Omental fat pad (tissue), 4 donors: ENCODE measurements around the gene PITPNM1. TPM values are rescaled to one million over a fixed set of nuclear protein-coding genes. Genes with fewer than 3 reads are reported as not detected.
A peak's percentile ranks its signal among the peaks of the same experiment; 100 is the strongest.

Experiments used
- ATAC-seq: fragments of 150-250 bp; one replicate; pipeline ENCODE4 v1.9.1; 2016; ENCODE audit warnings: mild to moderate bottlenecking, moderate library complexity; ENCODE audit not compliant: low FRiP score
- DNase-seq: peaks from one replicate; pipeline ENCODE4 v3.0.0-alpha.2; 2019; ENCODE audit warnings: low spot score
- CTCF ChIP-seq, 3 donors: fragments of 450-650 bp; IDR thresholded peaks; one replicate each; pipeline ENCODE4 v1.5.1; 2016 to 2017; ENCODE audit warnings: antibody characterized with exemption in 3 of 3, mild to moderate bottlenecking in 3 of 3, moderate library complexity in 2 of 3
- total RNA-seq, 4 donors: library from RNA; depleted of rRNA; stranded (reverse); fragments of >200 nt; gene quantifications; one replicate each; pipeline ENCODE4 v1.1.0, GENCODE V29; 2016

PITPNM1 gene
- total RNA-seq, 4 donors from 2014 or later, result 15.0 to 58.2 (median 26.6) TPM

- DNase-seq, result no peak
- no peak for TF ChIP-seq CTCF (IDR thresholded peaks at IDR 0.05)
- ATAC-seq, result no peak
Measured at GRCh38 chr11:67457453-67457852, 47.7 kb downstream of the PITPNM1 start.

- TF ChIP-seq CTCF (IDR thresholded peaks at IDR 0.05), result no peak
- DNase-seq, result no peak
- no peak for ATAC-seq
Measured at GRCh38 chr11:67456068-67456705, 49.0 kb downstream of the PITPNM1 start.

- DNase-seq (no peak), ATAC-seq (no peak)
- TF ChIP-seq CTCF (IDR thresholded peaks at IDR 0.05), result no peak
Measured at GRCh38 chr11:67455054-67455453, 50.1 kb downstream of the PITPNM1 start, which contains the start of gene CABP4. Gene CABP4, plus strand, starts transcription at chr11:67455354. Its CDS starts 70 bp downstream, at chr11:67455424.

DNA sequence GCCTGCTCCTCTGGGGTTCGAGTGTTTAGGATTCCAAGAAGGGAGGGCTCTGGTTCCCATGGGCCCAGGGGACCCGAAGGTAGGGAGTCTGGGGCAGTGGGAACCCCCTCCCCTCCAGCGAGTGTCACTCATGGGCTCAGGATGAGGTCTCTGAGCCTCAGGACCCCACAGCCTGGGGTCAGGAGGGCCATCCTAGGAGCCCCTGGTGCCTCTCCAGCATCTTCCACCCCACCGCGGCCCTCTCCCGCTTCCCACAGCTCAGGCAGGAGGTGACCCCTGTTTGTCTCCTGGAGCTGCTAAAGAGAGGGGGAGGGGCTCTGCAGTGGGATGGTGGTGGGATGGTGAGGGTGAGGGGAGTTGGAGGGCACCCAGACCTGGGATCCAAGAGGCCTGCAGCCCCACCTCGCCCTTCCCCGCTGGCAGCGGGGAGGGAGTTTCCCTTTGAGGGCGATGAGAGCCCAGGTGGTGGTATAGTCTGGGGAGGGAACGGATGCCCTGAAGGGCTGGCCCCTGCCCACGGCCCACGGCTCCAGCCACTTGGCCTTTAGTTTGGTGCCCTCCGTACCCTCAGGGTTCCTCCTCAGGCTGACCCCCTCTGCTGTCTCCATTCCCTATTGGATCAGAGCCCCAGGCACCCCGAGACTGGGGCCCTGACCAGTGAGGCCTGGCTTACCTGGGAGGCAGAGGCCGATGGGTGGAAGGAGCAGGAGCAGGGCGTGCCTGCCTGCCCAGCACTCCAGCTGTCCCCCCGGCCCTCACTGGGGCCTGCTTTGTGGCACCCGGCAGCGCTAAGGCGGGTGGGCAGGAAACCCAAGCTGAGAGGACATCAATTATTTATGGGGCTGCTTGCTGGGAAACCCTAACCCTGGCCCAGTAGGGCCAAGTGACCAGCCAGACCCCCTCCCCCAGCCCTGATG is 51.1 kb downstream of the PITPNM1 start:
- no peak for TF ChIP-seq CTCF (IDR thresholded peaks at IDR 0.05)
- no peak for DNase-seq
- no peak for ATAC-seq

DNA sequence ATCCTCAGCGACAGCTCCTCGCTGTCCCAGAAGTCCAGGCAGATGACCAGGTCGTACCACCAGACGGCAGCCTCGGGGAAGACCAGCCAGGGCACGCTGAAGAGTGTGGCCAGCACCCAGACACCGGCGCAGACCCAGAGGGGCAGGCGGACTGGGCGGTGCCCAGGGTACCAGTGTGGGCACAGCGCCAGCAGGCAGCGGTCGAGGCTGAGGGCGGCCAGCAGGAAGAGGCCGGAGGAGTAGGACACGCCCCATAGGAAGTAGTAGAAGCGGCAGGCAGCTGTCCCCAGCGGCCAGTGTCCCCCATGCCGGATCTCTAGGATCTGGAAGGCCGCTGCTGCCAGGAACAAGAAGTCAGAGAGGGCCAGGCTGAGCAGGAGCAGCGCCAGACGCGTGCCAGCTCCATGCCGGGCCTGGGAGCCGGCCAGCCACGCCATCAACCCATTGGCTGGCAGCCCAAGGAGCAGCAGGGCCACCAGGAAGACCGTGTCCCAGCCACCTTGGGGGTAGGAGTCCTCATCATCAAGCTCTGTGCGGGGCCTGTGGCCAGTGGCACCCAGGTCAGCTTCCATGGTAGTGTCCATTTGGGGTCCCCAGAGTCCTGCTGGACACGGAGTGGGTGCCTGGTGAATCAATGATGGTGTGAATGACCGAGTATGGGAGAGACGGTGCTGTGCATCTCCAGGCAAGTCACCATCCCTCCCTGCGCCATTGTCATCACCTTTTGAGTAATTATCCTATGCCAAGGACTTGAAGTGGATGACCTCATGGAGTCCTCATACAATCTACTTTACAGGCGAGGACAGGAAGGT is 52.8 kb downstream of the PITPNM1 start, which contains the start of gene GPR152:
TSS of gene GPR152 (minus strand) at position 589 of the 812 bp plus-strand sequence. CDS start at position 584, 5 bp downstream.
- ATAC-seq (peak; percentile 15), DNase-seq (no peak)
- TF ChIP-seq CTCF (IDR thresholded peaks at IDR 0.05), result no peak

GRCh38 chr11:67451658-67451976 is 53.5 kb downstream of the PITPNM1 start:
- TF ChIP-seq CTCF (IDR thresholded peaks at IDR 0.05), result no peak
- ATAC-seq (no peak), DNase-seq (no peak)
